Dedifferentiated amniotic fluid mesenchymal stem cell (primary cell): ENCODE measurements around the gene FOXP2.
A peak's percentile ranks its signal among the peaks of the same experiment; 100 is the strongest.
"Not testable (repeated sequence)": the region's sequence is repeated elsewhere in the genome, so short reads cannot be mapped to it uniquely, and the experiment has no call there.

Experiments used
- DNase-seq: peaks from one replicate; pipeline ENCODE4 v3.0.0-alpha.2; 2016; ENCODE audit errors: extremely low spot score

FOXP2 gene

DNA sequence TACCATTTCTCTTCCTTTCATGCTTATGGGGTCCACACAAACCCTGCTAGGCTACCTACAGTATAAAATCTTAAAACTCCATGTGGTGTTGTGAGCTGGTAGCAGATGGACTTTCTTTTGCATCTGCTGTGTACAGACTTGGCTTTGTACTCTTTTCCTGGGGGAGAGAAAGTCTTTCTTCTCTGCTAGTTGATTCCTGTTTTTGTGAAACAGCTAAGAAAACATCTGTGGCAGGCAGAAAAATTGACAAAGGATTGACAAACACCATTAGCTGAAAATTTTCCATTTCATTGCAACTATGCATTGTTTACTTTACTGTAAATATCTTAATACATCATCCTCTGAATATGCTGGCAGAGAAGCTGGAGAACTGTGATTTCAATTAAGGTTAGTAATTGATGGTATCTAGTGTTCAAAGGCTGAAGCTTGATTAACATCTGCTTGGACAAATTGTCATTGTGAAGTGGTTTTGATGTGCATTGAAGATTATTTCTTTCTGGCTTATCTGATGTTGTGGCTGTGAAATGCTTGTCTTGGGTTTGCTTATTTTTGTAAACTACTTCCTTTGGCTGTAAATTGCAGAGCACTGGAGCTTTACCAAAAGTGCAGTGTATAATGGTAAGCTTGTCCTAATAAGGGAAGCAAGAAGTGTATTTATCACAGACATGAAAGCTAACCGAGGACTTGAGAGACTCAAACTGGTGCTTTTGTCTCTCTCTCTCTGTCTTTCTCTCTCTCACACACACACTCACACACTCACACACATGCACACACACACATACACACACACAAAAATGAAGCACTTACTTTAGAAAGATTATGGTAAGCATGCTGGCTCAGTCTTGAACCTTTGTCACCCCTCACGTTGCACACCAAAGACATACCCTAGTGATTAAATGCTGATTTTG is at the start of gene FOXP2:
Gene FOXP2, plus strand, starts transcription at position 660 of the 908 bp plus-strand sequence. CDS start 11,697 bp downstream, outside the sequence.
- peak; percentile 24 for DNase-seq

DNA sequence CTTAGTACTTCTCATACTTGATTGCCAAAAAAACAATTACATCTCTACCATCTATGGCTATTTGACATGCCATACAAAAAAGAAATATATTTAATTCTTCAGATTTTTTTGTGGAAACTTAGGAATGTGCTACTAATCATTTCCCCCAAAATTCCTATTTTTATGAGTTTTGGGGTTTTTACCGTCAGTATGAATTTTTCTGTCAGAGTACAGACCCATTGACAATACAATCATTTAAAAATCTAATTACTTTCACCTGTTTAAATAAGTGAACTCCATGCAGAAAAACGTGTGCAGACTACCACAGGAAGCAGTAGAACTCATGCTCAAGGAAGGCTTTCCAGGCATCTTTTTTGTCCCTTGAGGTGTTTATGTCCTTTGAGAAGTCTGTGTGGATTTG is 48.8 kb upstream of the FOXP2 start:
- no peak for DNase-seq

DNA sequence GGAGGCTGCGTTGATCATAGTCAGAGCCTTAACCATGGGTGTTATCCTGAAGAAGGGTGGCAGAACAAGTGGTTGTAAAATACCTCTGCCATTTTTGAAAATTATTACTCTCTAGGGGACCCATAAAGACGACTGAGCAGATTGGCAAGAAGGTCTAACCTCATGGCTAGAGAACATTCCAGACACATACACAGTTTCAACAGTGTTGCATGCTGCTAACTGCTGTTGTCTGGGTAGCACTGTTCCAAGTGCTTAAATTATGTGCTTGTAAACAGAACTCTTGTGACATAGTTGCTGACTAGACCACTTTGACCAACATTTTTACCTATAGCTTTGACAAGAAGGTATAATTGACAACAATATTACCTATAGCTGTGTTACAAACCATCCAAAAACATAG is 46.1 kb upstream of the FOXP2 start:
- no peak for DNase-seq

DNA sequence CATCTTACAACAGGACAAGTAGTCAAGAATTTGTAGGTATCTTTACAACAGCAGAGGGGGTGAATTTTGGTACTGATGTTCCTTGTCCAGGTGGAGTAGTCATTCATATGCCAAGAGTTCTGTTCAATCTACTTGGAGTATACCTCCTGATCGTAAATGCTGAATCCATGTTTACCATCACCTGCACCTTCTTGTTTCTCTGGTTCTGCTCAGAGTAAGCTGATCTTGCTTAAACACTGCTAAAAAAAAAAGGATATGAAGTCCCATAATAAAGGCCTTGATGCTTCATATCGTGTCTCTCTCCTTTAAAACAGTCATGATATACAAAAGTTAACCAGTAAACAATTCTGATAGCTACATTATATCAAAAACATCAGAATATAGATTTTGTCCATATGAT is 45.3 kb upstream of the FOXP2 start:
- DNase-seq, result no peak

DNA sequence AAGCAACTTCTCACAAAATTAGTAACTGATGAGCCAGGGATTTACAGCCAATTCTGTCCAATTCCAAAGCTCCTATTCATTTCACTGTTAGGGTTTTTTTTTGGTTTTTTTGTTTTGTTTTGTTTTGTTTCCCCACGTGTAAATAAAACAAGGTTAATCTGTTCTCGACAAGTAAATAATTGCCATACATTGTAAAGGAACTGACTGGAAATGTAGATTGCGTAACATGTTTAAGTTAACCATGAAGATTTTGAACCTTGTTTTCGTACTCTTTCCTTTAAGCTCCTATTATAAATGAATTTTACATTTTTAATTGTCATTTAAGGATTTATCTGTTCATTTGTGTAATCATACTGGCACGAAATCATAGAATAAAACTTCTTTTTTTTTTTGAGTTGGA is 42.0 kb upstream of the FOXP2 start:
- no peak for DNase-seq

DNA sequence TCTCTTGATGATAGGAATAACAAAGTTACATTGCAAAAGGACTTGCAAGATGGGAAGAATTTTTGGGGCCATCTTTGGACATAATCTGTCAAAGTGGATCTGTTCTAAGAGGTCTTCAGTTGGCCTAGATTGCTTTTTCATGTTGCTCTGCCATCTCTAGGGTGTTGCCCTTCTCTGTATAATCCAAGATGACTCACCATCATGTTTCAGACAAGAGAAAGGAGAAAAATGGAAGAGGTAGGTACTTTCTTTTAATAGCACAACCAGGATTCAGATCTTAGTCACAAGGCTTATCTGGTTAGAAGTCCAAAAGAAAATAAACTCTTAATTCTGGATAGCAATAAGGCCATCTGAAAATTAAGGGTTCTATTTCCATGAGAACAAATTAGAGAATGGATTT is 38.7 kb upstream of the FOXP2 start:
- DNase-seq, result no peak

DNA sequence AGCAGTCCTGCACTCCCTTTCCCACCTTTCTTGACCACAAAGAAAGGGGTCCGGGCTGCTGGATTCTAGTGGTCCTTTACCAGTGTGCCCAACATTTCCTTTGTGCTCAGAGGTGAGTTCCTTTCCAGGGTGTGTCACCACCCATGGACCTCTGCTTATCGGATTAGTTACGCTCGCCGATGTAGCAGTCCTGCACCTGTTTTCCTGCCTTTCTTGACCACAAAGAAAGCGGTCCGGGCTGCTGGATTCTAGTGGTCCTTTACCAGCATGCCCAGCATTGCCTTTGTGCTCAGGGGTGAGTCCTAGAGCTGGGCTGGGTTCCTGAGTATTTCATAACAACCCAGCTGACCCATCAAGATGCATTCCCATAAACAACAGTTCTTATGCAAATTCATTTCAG is 30.7 kb upstream of the FOXP2 start:
- not testable (repeated sequence) for DNase-seq

DNA sequence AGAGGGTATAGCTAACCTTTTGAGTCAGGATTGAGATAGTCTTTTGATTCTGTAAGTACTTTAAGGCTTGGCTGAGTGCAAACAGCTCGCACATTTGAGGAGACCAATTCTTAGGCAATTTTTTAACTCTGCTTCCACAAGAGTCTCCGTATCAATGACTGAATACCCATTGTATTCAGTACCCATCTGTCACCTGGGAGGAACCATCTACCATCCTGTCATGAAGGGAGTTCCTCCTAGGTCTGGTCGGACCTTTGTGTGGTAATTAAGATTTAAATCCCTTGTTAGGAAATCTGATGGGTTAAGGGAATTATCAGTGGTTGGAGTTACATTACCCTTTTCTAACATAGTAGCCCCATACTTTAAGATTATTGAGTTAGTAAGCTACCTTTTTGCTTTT is 30.3 kb upstream of the FOXP2 start:
- not testable (repeated sequence) for DNase-seq

DNA sequence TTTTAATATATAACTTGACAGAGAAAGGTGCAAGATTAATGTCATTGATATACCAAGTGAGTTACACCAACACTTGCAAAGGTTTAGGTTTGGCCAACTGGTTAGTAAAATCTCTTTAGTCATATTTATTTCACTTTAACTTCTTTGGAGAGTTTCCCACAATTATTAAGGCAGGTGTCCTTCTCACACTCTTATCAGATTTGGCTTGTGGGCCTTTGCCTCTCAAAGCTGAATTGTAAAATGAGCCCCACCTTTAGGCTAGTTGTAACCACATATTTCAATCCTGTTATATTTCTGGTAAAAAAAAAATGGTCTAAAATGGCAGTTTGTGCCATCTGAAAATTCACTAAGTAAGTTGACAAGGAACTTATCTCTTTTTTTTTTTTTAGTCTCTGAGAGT is 26.6 kb upstream of the FOXP2 start:
- DNase-seq, result no peak

DNA sequence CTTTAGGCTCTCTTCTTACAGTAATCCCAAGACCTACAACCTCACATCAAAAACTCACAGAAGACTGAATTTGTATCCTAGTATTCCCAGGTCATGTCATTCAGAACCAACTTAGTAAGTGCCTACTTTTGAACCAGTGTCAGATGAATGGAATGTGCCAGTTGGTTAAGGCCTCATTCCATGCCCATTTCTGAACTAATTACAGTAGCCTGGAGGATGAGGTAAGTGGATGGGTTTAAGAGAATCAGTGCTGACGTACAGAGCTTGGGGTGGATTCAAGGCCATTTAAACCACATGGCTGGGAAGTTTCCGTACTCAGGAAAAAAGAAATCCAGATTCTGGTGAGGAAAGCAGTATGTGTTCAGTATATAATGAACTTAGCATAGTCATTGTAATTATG is 21.9 kb upstream of the FOXP2 start:
- no peak for DNase-seq

DNA sequence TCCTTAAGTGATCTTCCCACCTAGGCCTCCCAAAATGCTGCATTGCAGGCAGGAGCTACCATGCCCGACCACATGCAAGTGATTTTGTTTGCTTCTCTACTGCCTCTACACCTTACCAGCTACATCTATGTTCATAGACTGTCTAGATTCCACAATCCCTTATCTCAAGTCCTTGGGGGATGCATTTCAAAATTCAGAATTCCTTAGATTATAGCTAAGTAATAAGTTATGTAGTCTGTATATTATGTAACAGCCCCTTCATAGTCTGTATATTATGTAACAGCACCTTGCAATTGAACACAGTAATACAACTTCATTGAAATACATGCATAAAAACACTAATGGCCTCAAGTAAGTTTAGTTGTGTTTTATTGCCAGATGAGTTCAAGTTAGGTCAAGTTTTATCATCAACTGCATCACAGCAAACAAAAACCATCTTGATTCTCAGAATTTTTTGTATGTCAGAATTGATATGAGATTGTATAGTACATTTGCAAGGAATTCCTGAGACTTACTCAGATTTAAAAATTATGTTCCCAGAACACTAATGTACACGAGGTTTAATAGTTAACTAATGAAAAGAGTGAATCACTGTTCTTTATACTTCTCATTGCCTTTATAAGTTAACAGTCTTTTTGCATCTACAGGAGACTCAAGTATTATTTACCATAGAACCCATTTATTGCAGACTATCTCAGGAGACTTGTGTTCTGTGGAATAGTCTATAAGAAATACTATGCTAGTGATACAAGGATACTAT is 11.6 kb upstream of the FOXP2 start:
- DNase-seq, result no peak

DNA sequence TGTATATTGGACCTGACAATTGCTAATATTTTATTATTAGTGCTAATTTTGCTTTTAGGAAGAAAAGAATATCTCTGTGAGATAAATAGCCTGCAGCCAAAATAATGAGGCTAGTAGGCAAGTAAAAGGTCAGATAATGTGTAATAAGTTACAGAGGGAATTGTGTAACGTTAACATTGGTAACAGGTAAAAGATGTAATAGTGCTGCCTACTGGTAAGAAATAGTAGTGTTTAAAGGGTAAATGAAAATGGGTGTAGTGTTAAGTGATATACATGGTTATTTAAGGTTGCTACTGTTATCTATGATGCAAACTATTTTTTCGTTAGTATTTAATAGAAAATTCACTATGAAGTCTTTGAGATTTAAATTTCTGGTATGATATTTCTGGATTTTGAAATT is 9.2 kb upstream of the FOXP2 start:
- no peak for DNase-seq

DNA sequence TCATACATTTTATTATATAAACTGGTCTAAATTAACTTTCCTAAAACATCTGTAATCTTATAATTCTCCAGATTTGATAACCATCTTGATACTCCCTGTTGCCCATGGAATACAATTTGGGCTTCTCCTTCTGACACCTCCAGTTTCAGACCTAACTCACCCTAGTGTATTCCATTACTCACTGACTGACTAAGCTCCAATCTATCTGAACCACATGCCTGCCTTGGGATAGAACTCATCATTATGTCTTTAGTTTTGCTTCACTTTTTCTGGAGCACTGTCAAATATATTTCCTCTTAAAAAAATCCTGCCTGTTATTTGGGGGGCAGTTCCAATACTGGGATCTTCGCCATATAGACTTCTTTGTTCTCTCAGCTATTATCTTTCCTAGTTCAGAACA is 4.9 kb upstream of the FOXP2 start:
- DNase-seq, result no peak

DNA sequence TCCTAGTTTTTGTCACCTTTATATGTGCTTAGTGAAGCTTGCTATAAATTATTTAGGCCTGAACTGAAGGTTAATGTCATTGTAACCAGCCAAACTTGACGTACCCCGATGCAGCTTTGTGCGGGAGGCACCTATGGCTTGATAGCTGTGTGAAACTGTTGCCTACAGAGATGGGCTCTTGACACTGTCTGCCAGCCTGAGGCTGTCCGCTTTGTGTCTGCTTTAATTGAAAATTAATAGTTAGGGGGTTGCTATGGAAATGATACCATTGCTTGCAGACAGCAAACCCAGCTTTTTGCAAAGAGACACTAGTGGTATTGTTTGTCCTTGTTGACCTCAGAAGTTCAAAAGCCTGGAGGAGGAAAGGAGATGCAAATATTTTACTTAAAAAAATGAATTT is 2.1 kb upstream of the FOXP2 start:
- no peak for DNase-seq

DNA sequence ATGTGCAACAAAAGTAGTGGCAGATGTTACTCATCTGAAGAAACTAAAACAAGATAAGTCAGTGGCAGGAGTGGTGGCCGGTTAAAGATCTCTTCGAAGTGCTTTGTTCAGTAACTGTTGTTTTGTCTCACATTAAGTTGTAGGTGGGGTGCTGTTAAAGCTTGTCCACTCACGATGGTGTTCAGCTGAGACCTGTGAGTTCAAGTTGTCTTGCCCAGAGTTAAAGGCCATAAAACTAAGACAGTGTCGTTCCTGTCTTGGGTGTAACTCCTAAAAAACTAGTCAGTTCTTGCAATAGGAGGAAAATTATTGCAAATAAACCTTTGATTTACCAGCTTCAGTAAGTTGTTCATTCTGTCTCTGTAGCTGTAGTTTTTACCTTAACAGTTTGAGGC is 857 bp upstream of the FOXP2 start:
- no peak for DNase-seq

DNA sequence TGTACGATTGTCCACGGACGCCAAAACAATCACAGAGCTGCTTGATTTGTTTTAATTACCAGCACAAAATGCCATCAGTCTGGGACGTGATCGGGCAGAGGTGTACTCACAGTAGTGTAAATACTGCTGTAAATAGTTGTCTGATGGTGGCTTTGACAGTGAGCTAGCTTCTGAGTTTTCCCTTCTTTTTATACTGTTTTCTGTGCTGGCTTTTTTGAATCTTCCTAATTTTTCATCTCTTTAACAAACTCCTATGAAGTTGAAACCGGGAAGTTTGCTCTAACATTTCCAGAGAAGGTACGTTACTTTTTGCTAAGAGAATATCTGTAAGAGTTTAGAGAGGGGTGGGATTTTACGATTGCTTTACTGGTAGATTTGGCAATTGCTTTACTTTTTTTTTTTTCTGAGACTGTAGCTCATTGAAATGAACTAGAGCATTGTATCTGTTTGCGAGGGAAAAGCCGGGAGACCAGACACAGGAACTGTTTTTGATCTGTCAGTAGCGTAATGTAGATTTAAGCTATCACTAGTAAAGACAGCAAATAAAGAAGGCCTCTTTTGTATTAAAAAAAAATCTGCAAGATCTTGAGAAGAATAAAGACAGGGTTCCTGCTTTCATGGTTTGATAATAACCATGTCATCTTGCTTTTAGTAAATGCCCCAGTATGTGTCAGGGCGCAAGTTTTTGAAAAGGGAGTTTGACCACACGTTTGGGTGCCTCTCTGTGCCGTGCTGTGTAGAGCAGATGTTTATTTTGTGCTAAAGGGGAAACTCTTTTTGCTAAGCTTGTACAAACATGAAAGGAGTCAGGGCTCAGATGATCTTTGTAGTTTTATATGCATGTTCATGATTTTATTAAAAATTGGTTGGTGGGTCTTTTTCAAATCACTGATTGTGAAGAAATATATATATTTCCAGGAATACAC is 712 bp downstream of the FOXP2 start:
- no peak for DNase-seq

DNA sequence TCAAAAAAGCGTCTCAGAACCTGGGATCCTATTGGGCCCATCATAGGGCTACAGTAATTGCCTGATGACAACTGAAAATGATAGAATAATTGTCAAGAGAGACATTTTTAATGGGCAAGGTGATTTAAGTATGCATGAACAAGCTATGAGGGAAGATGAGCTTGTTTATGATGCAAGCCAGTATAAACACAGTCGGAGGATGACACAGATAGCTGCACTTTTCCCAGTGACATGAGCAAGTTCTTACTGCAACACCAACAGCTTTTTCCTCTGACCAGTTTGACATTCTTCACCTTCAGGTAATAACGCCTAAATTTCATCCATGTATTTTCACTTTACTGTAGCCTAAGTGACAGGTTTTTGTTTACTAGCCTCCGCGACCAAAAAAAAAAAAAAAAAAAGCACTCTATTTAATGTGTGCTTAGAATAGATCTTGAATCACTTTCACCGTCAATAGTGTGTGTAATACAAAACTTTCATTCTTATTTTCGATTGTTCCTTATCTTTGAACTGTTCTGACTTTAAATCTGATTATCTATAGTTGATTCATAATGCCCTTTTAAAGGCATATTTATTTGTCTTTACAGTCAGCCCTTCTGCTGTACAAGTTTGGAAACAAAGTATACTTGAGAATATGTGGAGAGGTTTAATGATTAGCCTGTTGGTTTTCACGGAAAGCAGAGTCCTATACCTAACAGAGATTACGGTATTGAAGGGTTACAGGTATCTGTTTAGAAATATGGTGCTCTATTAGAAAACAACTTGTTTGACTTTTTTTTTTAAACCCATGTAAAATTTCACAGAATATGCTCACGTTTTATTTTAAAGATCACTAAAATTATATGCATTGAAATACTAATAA is 1.7 kb downstream of the FOXP2 start:
- DNase-seq, result no peak

DNA sequence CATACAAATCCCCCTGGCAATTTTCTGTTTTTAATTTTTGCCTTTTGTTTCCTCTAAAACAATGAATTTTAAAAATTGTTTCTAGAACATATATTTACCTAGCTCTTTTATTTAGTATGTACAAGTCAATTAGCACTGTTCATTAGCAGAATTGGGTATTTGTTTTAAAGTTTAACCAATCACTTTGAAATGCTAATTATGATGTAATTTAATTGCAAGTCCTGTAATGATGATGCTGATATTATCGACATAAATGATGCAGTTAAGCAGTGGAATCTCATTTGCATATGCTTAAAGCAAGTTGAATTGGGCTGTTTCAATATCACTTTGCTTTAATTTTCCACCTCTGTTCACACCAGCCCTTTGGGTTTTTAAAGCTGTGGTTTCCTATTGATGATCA is 2.7 kb downstream of the FOXP2 start:
- DNase-seq, result no peak

DNA sequence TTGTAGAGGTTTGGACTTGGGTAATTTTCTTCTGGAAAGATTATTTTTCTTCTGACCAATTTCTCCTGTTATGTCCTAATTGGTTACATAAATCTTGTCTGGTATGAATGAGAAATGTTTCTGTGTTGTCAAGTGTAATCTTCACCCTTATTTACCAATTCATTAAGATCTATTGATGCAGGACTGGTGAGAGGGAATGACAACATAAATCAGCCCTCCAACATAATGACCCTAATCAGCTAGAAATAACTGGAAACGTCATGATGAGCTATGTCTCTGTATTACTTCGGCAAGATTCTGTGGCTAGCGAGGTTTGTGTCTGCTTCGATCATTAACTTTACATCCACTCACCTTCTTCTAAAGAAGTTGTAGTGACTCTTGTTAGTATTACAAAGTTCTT is 3.5 kb downstream of the FOXP2 start:
- DNase-seq, result no peak

DNA sequence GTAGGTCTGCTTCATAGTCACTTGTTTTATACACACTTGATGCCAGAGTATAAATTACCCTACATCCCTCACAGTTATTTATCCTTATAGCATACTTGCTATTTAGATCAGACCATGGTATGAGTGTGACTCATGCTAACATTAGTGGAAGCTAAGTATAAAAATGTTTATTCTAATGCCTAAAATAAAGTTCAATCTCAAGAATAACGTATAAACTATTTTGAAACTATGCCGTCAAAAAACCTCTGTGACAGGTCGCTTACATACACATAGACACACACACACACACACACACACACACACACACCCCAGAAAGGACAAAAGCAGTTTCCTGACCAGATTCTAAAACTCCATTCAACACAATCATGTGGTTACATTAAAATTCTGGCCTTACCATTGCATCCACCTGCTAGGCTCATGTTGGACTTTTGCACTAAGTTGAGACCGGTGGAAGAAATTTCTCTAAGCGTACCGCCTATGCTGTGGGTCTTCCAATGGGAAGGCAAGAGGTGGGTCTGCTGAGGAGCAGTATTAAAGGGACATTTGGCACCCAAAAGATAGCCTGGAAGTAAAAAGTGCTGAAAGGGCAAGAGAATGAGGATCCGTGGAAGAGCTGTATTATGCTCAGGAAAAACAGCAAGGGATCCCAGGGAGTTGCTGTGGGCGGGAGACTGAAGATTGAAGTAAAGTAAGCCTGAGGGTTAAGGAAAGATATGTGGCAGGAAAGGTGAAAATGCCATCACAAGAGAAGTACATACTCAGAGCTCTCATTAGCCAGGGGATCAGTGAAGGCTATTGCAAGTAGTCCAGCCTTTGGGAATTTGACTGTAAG is 5.0 kb downstream of the FOXP2 start:
- no peak for DNase-seq
